ENCODE measurements around the gene CNOT10. TPM values are rescaled to one million over a fixed set of nuclear protein-coding genes. Genes with fewer than 3 reads are reported as not detected.

CNOT10 gene
- total and polyA plus RNA-seq, 2 donors (not counting 1 experiment from before 2014, with no cell fraction given), result 22.6 to 69.0 TPM

- Histone ChIP-seq H3K4me3 (ENCODE audit: control extremely low read depth in 1 of 5, extremely low read depth in 1 of 5, insufficient read depth in 1 of 5, low read depth in 2 of 5, low read length in 4 of 5) (no peak overlapping the region), H3K36me3 (replicated peaks in 1 of 2; ENCODE audit: control extremely low read depth in 1 of 2, control insufficient read depth in 1 of 2, extremely low read depth in 1 of 2, insufficient read depth in 2 of 2, low read length in 1 of 2) (no peaks in the 10 kb centered on the region), H2AFZ (ENCODE audit: insufficient read depth, low read depth, low read length, poor library complexity, severe bottlenecking) (no peak overlapping the region), H3K4me2 (replicated peaks; ENCODE audit: low read depth, low read length, poor library complexity, severe bottlenecking) (no peak overlapping the region), H3K9ac (ENCODE audit: low read length) (no peak overlapping the region), H3K4me1 (ENCODE audit: control insufficient read depth in 2 of 2, insufficient read depth in 2 of 2, low read length in 2 of 2) (peaks cover 4 to 10% of the 10 kb centered on the region in 2 donors), H3K27ac (ENCODE audit: low read length in 2 of 2) (no peak overlapping the region), H3K9me3 (ENCODE audit: control extremely low read depth in 1 of 3, control insufficient read depth in 2 of 3, insufficient read depth in 1 of 3, low read length in 2 of 3) (no peaks in the 10 kb centered on the region), H3K27me3 (replicated peaks in 1 of 4; ENCODE audit: control extremely low read depth in 1 of 4, control insufficient read depth in 3 of 4, insufficient read depth in 4 of 4, low read length in 3 of 4) (peaks cover 0 to 13% (median 0%) of the 10 kb centered on the region in 4 experiments), H3K79me2 (ENCODE audit: control insufficient read depth, insufficient read depth, low read length) (no peaks in the 10 kb centered on the region), H4K20me1 (ENCODE audit: control insufficient read depth, insufficient read depth, low read length, poor library complexity, severe bottlenecking) (no peaks in the 10 kb centered on the region)
- H3K27ac Mint-ChIP-seq, result no peak overlapping the region
- H3K27me3 Mint-ChIP-seq, result peaks cover 1% of the 10 kb centered on the region
- POLR2A ChIA-PET, result no interaction called here
- 98% methylated on average over 3 of the region's 3 CpGs for WGBS (ENCODE audit: insufficient coverage)
- peaks cover 8% of the 10 kb centered on the region for H3K4me1 Mint-ChIP-seq
- ATAC-seq (ENCODE audit: low read depth), result no peak
- intact Hi-C loops (cut with micrococcal nuclease), result no loop called here
- no peak for DNase-seq
- no peaks in the 10 kb centered on the region for H3K9me3 Mint-ChIP-seq (ENCODE audit: insufficient read depth)
- CTCF ChIA-PET, result interaction anchor here (1.0 to 2.2 kb wide), 6 partner anchors 11 to 273 kb away, joined by 4 to 8 read pairs (median 5); no protein-coding TSS in a partner anchor
- peak overlapping the region; percentile 49 for H3K4me3 Mint-ChIP-seq
- TF ChIP-seq CTCF (IDR thresholded peaks at IDR 0.05), result no peak
- no peak for TF ChIP-seq EZH2 (IDR thresholded peaks at IDR 0.05; ENCODE audit: borderline replicate concordance, insufficient read depth, low read depth, low read length, poor library complexity, severe bottlenecking)
These were observed 97.4 kb downstream of the CNOT10 start for GRCh38 chr3:32782407-32782806.

GRCh38 chr3:32791833-32792232, 106.8 kb downstream of the CNOT10 start:
- no peak overlapping the region for H3K27ac ChIP-seq (ENCODE audit: low read length in 2 of 2)
- H4K20me1 ChIP-seq (ENCODE audit: control insufficient read depth, insufficient read depth, low read length, poor library complexity, severe bottlenecking), result no peaks in the 10 kb centered on the region
- H3K27ac Mint-ChIP-seq, result no peak overlapping the region
- TF ChIP-seq CTCF (IDR thresholded peaks at IDR 0.05), result no peak
- TF ChIP-seq EZH2 (IDR thresholded peaks at IDR 0.05; ENCODE audit: borderline replicate concordance, insufficient read depth, low read depth, low read length, poor library complexity, severe bottlenecking), result no peak
- H3K27me3 ChIP-seq (replicated peaks in 1 of 4; ENCODE audit: control extremely low read depth in 1 of 4, control insufficient read depth in 3 of 4, insufficient read depth in 4 of 4, low read length in 3 of 4), result peaks cover 0 to 2% (median 0%) of the 10 kb centered on the region in 4 experiments
- H3K9me3 ChIP-seq (ENCODE audit: control extremely low read depth in 1 of 3, control insufficient read depth in 2 of 3, insufficient read depth in 1 of 3, low read length in 2 of 3), result no peaks in the 10 kb centered on the region
- H3K9me3 Mint-ChIP-seq (ENCODE audit: insufficient read depth), result no peaks in the 10 kb centered on the region
- ATAC-seq (ENCODE audit: low read depth) (no peak), DNase-seq (no peak)
- no peak overlapping the region for H3K4me3 Mint-ChIP-seq
- CTCF ChIA-PET, result no interaction called here
- H3K4me1 ChIP-seq (ENCODE audit: control insufficient read depth in 2 of 2, insufficient read depth in 2 of 2, low read length in 2 of 2), result no peaks in the 10 kb centered on the region
- H3K4me3 ChIP-seq (ENCODE audit: control extremely low read depth in 1 of 5, extremely low read depth in 1 of 5, insufficient read depth in 1 of 5, low read depth in 2 of 5, low read length in 4 of 5), result no peak overlapping the region
- H3K4me2 ChIP-seq (replicated peaks; ENCODE audit: low read depth, low read length, poor library complexity, severe bottlenecking), result no peak overlapping the region
- H3K4me1 Mint-ChIP-seq, result no peaks in the 10 kb centered on the region
- intact Hi-C loops (cut with micrococcal nuclease), result no loop called here
- peaks cover 14% of the 10 kb centered on the region for H3K27me3 Mint-ChIP-seq
- H2AFZ ChIP-seq (ENCODE audit: insufficient read depth, low read depth, low read length, poor library complexity, severe bottlenecking), result no peak overlapping the region
- 79% methylated on average over 2 of the region's 3 CpGs for WGBS (ENCODE audit: insufficient coverage)
- H3K36me3 ChIP-seq (replicated peaks in 1 of 2; ENCODE audit: control extremely low read depth in 1 of 2, control insufficient read depth in 1 of 2, extremely low read depth in 1 of 2, insufficient read depth in 2 of 2, low read length in 1 of 2), result no peaks in the 10 kb centered on the region
- H3K9ac ChIP-seq (ENCODE audit: low read length), result no peak overlapping the region
- POLR2A ChIA-PET, result no interaction called here
- H3K79me2 ChIP-seq (ENCODE audit: control insufficient read depth, insufficient read depth, low read length), result no peaks in the 10 kb centered on the region

All from B cell (primary cell).